DOHH2 (cell line): ENCODE results near the gene PPP1R14C.

Source experiments
- H3F3A ChIP-seq: fragments of 200-600 bp; sonication (generic), shearing (Covaris generic); 2 replicates; pipeline ENCODE4 v1.6.0; 2016; ENCODE audit warnings: antibody characterized with exemption, mild to moderate bottlenecking; ENCODE audit not compliant: control insufficient read depth, insufficient read depth
- H3K27ac ChIP-seq: fragments of 200-600 bp; sonication (generic); 2 replicates; pipeline ENCODE4 v1.5.1; 2014; ENCODE audit warnings: low read depth, mild to moderate bottlenecking, low read length, moderate library complexity
- H3K27me3 ChIP-seq: fragments of 200-600 bp; sonication (generic); 2 replicates; pipeline ENCODE4 v1.6.1; 2014; ENCODE audit warnings: mild to moderate bottlenecking, low read length, mixed read lengths; ENCODE audit not compliant: control insufficient read depth
- H3K36me3 ChIP-seq: fragments of 200-600 bp; sonication (generic); 2 replicates; pipeline ENCODE4 v1.6.1; 2014; ENCODE audit warnings: mild to moderate bottlenecking, low read length, moderate library complexity, mixed read lengths; ENCODE audit not compliant: control insufficient read depth
- H3K4me1 ChIP-seq: fragments of 200-600 bp; sonication (generic); 2 replicates; pipeline ENCODE4 v1.6.1; 2014; ENCODE audit warnings: mild to moderate bottlenecking, low read length, mixed read lengths; ENCODE audit not compliant: control insufficient read depth
- H3K4me2 ChIP-seq: fragments of 200-600 bp; sonication (generic); 2 replicates; pipeline ENCODE4 v1.6.0; 2014; ENCODE audit warnings: mild to moderate bottlenecking, low read length, moderate library complexity
- H3K4me3 ChIP-seq: fragments of 200-600 bp; sonication (generic); 2 replicates; pipeline ENCODE4 v1.5.1; 2014; ENCODE audit warnings: mild to moderate bottlenecking, low read length, mixed read lengths
- H3K79me2 ChIP-seq: fragments of 200-600 bp; sonication (generic); 2 replicates; pipeline ENCODE4 v1.6.1; 2014; ENCODE audit warnings: mild to moderate bottlenecking, low read length, mixed read lengths; ENCODE audit not compliant: control insufficient read depth
- H3K9me2 ChIP-seq: fragments of 200-600 bp; sonication (generic); replicated peaks from 2 replicates; pipeline ENCODE4 v1.6.1; 2014; ENCODE audit warnings: mild to moderate bottlenecking, low read length, mixed read lengths; ENCODE audit not compliant: control insufficient read depth
- H3K9me3 ChIP-seq: fragments of 200-600 bp; sonication (generic); 2 replicates; pipeline ENCODE4 v1.6.1; 2014; ENCODE audit warnings: antibody characterized with exemption, low read length, mixed read lengths; ENCODE audit not compliant: control insufficient read depth, insufficient read depth
- H4K20me1 ChIP-seq: fragments of 200-600 bp; sonication (generic); 2 replicates; pipeline ENCODE4 v1.6.0; 2014; ENCODE audit warnings: low read depth, mild to moderate bottlenecking, antibody characterized with exemption, low read length, moderate library complexity; ENCODE audit not compliant: control insufficient read depth, insufficient read depth
- CTCF ChIP-seq: fragments of 200-600 bp; sonication (generic); IDR thresholded peaks from one replicate; pipeline ENCODE4 v1.5.1; 2014; ENCODE audit warnings: antibody characterized with exemption, mild to moderate bottlenecking, low read depth, low read length; ENCODE audit not compliant: poor library complexity, severe bottlenecking
- EZH2phosphoT487 ChIP-seq: fragments of 200-600 bp; sonication (generic); IDR thresholded peaks from 2 replicates; pipeline ENCODE4 v1.6.1; 2017; ENCODE audit warnings: borderline replicate concordance, mild to moderate bottlenecking, antibody characterized with exemption, low read length, moderate library complexity, mixed read lengths

PPP1R14C gene

DNA sequence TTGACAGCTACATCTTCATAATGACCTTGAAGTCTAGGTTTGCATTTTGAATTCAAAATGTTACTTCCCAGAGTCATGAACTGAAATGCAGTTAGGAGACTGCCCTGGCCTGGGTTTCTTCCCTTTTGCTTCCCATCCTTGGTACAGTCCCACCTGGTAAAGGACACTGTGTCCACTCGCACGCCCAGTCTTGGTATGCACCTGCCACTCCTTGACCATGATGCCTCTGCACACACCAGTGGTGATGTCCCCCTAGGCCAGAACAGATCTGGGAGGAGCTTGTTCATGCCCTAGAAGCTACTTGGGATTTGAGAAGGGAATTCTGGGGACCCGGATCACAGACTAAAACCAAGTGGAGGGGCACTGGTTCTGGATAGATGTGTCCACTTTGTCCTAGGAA lies 3.6 kb downstream of the PPP1R14C start:
- TF ChIP-seq EZH2phosphoT487 (no peak), CTCF (no peak)
- Histone ChIP-seq H3K4me2 (peak overlapping the region; percentile 69; the same call in 1 of the 2 replicates), H3K4me1 (peaks cover 57% of the 10 kb centered on the region), H3K79me2 (no peaks in the 10 kb centered on the region), H3K9me3 (no peaks in the 10 kb centered on the region), H3K27me3 (peaks cover 41% of the 10 kb centered on the region), H3F3A (peaks cover 6% of the 10 kb centered on the region; the same call in 1 of the 2 replicates), H3K4me3 (peak overlapping the region; percentile 26; the same call in 1 of the 2 replicates), H3K36me3 (no peaks in the 10 kb centered on the region), H4K20me1 (peaks cover 5% of the 10 kb centered on the region; the same call in 1 of the 2 replicates), H3K9me2 (no peaks in the 10 kb centered on the region), H3K27ac (no peak overlapping the region)

GRCh38 chr6:150149146-150149545 lies 6.3 kb downstream of the PPP1R14C start:
- peaks cover 5% of the 10 kb centered on the region; the same call in 1 of the 2 replicates for H4K20me1 ChIP-seq
- H3K27ac ChIP-seq = no peak overlapping the region
- H3K9me3 ChIP-seq = no peaks in the 10 kb centered on the region
- H3K9me2 ChIP-seq = no peaks in the 10 kb centered on the region
- H3F3A ChIP-seq = peaks cover 6% of the 10 kb centered on the region; the same call in 1 of the 2 replicates
- no peaks in the 10 kb centered on the region for H3K36me3 ChIP-seq
- TF ChIP-seq EZH2phosphoT487 (no peak), CTCF (no peak)
- no peak overlapping the region for H3K4me2 ChIP-seq
- no peaks in the 10 kb centered on the region for H3K79me2 ChIP-seq
- H3K4me1 ChIP-seq = peaks cover 41% of the 10 kb centered on the region
- H3K27me3 ChIP-seq = peaks cover 17% of the 10 kb centered on the region
- H3K4me3 ChIP-seq = no peak overlapping the region

GRCh38 chr6:150150458-150150820 lies 7.6 kb downstream of the PPP1R14C start:
- TF ChIP-seq EZH2phosphoT487 (no peak), CTCF (no peak)
- H3K79me2 ChIP-seq = no peaks in the 10 kb centered on the region
- peaks cover 4% of the 10 kb centered on the region; the same call in 1 of the 2 replicates for H3F3A ChIP-seq

More at GRCh38 chr6:150150458-150150820, 7.6 kb downstream of the PPP1R14C start:
- Histone ChIP-seq H3K9me2 (no peaks in the 10 kb centered on the region), H3K27ac (no peak overlapping the region), H3K4me2 (no peak overlapping the region), H3K27me3 (peaks cover 9% of the 10 kb centered on the region), H4K20me1 (peaks cover 5% of the 10 kb centered on the region; the same call in 1 of the 2 replicates), H3K9me3 (no peaks in the 10 kb centered on the region), H3K4me3 (no peak overlapping the region), H3K36me3 (no peaks in the 10 kb centered on the region), H3K4me1 (peaks cover 35% of the 10 kb centered on the region)
